Pancreas (tissue), 10 donors: ENCODE measurements around the gene IL34. TPM values are rescaled to one million over a fixed set of nuclear protein-coding genes. Genes with fewer than 3 reads are reported as not detected.

ENCODE experiments used
- ATAC-seq, 4 donors: fragments of 200-7000 bp; cut with Tn5 transposase; one replicate each; pipeline versions ENCODE4 v1.8.0 to v1.9.1; 2020; ENCODE audit warnings: mild to moderate bottlenecking in 4 of 4, moderate library complexity in 4 of 4
- DNase-seq, 6 donors: peaks; one replicate each; pipeline ENCODE4 v3.0.0-alpha.2; 2020
- FAIRE-seq: peaks from 2 replicates; lab custom pipeline; 2012; peaks lifted over from hg19 to GRCh38; lab: Jason Lieb, UNC
- H3K27ac ChIP-seq, 4 donors: fragments of 200-600 bp; sonication (generic); 1 replicate in 3 of 4; 2 replicates in 1 of 4; pipeline versions ENCODE4 v1.5.0 to v1.8.0; 2020
- H3K27me3 ChIP-seq, 4 donors: fragments of 200-600 bp; one replicate each; pipeline ENCODE4 v1.8.0; 2021
- H3K36me3 ChIP-seq, 3 donors: fragments of 200-600 bp; sonication (generic) in 1 of 3; one replicate each; pipeline versions ENCODE4 v1.5.0 to v1.8.0; 2020 to 2021
- H3K4me1 ChIP-seq, 3 donors: fragments of 200-600 bp; one replicate each; pipeline ENCODE4 v1.8.0; 2021
- H3K4me3 ChIP-seq, 4 donors: fragments of 200-600 bp; sonication (generic) in 2 of 4; one replicate each; pipeline versions ENCODE4 v1.5.0 to v1.8.0; 2020 to 2021
- H3K9me3 ChIP-seq, 4 donors: fragments of 200-600 bp; one replicate each; pipeline ENCODE4 v1.8.0; 2021
- CTCF ChIP-seq, 4 donors: fragments of 200-600 bp; sonication (generic) in 3 of 4; IDR thresholded peaks; one replicate each; pipeline versions ENCODE4 v1.5.0 to v1.8.0; 2021; ENCODE audit warnings: antibody characterized with exemption in 4 of 4
- WGBS, 2 donors: extraction: QIAGEN DNeasy Blood & Tissue Kit; methylation state at CpG; one replicate each; pipeline ENCODE4 v1.1.7; 2013; 5-methylcytosine and 5-hydroxymethylcytosine counted together
- intact Hi-C, 3 donors: fragments of 100-400 bp; cut with DNase I; formaldehyde crosslinking; loops; one replicate each; pipeline versions ENCODE4 v1.11.1 to v1.14.2; 2022
- polyA plus RNA-seq, 2 donors: library from polyadenylated mRNA; stranded (reverse); fragments of 200-250 nt; gene quantifications; one replicate each; pipeline ENCODE4 v1.2.3, GENCODE V29; 2013
- total RNA-seq, 6 donors: library from RNA; stranded (reverse); fragmentation: NEBNext Ultra II Directional in 4 of 6; extraction: Animal tissue kit (Norgen Biotek cat#: 25700) in 4 of 6; gene quantifications; one replicate each; pipeline versions ENCODE4 v1.2.1 to v1.2.4, GENCODE V29; 2021 to 2023
- donor health status: healthy with polysubstance abuse.
- donor health status: DM: no; HTN: no; CAD: no; lungs with moderate emphysema.
- donor health status: DM: no; HTN: no; CAD: no.
- donor health status: control.
- donor health status: control.
- donor health status: Bipolar disorder and iron deficiency.
- donor health status: DM: yes; HTN: yes; CAD: no.
- donor health status: DM: no; HTN: no; CAD: no.
- donor health status: DM: no; HTN: no; CAD: no.
- donor health status: DM: yes; HTN: yes; CAD: no.

Gene IL34
- total and polyA plus RNA-seq, 8 donors, result 0.51 to 3.9 (median 1.7) TPM

GRCh38 chr16:70688246-70688742 lies 41.9 kb downstream of the IL34 start:
- 65 to 69% methylated on average over 8 of the region's 8 CpGs for WGBS, 2 donors
- H3K4me1 ChIP-seq, result no peaks in the 10 kb centered on the region
- H3K27me3 ChIP-seq, result no peaks in the 10 kb centered on the region

GRCh38 chr16:70689035-70689969 lies 42.9 kb downstream of the IL34 start:
- no peaks in the 10 kb centered on the region for H3K4me1 ChIP-seq
- peak in 1 of 4 donors; percentile 3 for ATAC-seq
- H3K4me3 ChIP-seq, result no peak overlapping the region
- TF ChIP-seq CTCF (IDR thresholded peaks at IDR 0.05), result no peak
- H3K9me3 ChIP-seq, result no peaks in the 10 kb centered on the region
- H3K27me3 ChIP-seq, result no peaks in the 10 kb centered on the region
- no peak for FAIRE-seq
- 89 to 93% methylated on average over 22 of the region's 22 CpGs for WGBS, 2 donors
- no peaks in the 10 kb centered on the region for H3K36me3 ChIP-seq
- H3K27ac ChIP-seq, result no peak overlapping the region
- intact Hi-C loops, result no loop called here
- peak in 2 of 6 donors; percentile 28 to 62 for DNase-seq

More at GRCh38 chr16:70688246-70688742, 41.9 kb downstream of the IL34 start:
- ATAC-seq (no peak), FAIRE-seq (no peak), DNase-seq (peak in 2 of 6 donors; percentile 42 to 72)
- no peak for TF ChIP-seq CTCF (IDR thresholded peaks at IDR 0.05)
- H3K9me3 ChIP-seq, result no peaks in the 10 kb centered on the region
- no peak overlapping the region for H3K4me3 ChIP-seq
- intact Hi-C loops, result no loop called here
- peak overlapping the region in 2 of 4 donors; percentile 28 for H3K27ac ChIP-seq
- no peaks in the 10 kb centered on the region for H3K36me3 ChIP-seq

- 90 to 92% methylated on average over 13 to 16 of the region's 16 CpGs for WGBS, 2 donors
- Histone ChIP-seq H3K9me3 (no peaks in the 10 kb centered on the region), H3K36me3 (no peaks in the 10 kb centered on the region), H3K27ac (no peak overlapping the region), H3K27me3 (no peaks in the 10 kb centered on the region), H3K4me3 (no peak overlapping the region), H3K4me1 (no peaks in the 10 kb centered on the region)
- DNase-seq (peak in 2 of 6 donors; percentile 14 to 54), FAIRE-seq (no peak), ATAC-seq (no peak)
- TF ChIP-seq CTCF (IDR thresholded peaks at IDR 0.05), result no peak
- intact Hi-C loops, result no loop called here
Observed at GRCh38 chr16:70689970-70690891, 43.9 kb downstream of the IL34 start.

- intact Hi-C loops, result no loop called here
- Histone ChIP-seq H3K4me1 (no peaks in the 10 kb centered on the region), H3K9me3 (no peaks in the 10 kb centered on the region), H3K4me3 (no peak overlapping the region), H3K27me3 (no peaks in the 10 kb centered on the region), H3K36me3 (no peaks in the 10 kb centered on the region), H3K27ac (no peak overlapping the region)
- peak in 2 of 6 donors; percentile 29 to 82 for DNase-seq
- ATAC-seq, result peak in 2 of 4 donors; percentile 32 to 46
- 87 to 91% methylated on average over 22 to 26 of the region's 26 CpGs for WGBS, 2 donors
- no peak for TF ChIP-seq CTCF (IDR thresholded peaks at IDR 0.05)
- no peak for FAIRE-seq
Observed at GRCh38 chr16:70691223-70692129, 45.1 kb downstream of the IL34 start.
